Measurements from ENCODE around the gene SCUBE2. TPM values are rescaled to one million over a fixed set of nuclear protein-coding genes. Genes with fewer than 3 reads are reported as not detected.

Gene SCUBE2
- total and polyA plus RNA-seq, 3 donors from 2014 or later = 3.5 to 10.5 (median 5.0) TPM

DNA sequence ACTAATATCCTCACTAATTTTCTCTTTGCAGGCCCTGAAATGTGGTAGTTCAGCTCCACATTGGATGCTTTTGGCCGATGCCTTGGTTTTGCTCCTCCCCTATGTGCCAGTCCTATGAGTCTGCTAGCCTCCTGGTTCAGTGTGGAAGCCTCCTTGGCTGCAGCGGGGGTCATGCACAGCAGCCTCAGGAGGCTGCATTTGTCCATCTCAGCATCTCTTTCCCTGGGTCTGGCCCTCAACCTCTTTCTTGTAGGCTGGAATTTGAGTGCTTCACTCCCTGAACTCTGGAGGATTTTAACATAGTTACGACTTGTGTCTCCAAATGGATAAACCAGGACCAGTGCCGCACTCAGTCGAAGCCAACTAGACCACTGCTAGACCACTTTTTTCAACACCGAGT, 34.9 kb downstream of the SCUBE2 start:
- Histone ChIP-seq H3K9me3 (no peaks in the 10 kb centered on the region), H3K27ac (no peak overlapping the region), H3K4me3 (no peak overlapping the region), H3K4me1 (no peaks in the 10 kb centered on the region), H3K27me3 (no peaks in the 10 kb centered on the region), H3K36me3 (ENCODE audit: low read depth, missing control alignments) (no peaks in the 10 kb centered on the region)
- DNase-seq = no peak
- intact Hi-C loops (cut with DNase I; ENCODE audit: low total_unique reads) = no loop called here
- TF ChIP-seq, protein P1, sequence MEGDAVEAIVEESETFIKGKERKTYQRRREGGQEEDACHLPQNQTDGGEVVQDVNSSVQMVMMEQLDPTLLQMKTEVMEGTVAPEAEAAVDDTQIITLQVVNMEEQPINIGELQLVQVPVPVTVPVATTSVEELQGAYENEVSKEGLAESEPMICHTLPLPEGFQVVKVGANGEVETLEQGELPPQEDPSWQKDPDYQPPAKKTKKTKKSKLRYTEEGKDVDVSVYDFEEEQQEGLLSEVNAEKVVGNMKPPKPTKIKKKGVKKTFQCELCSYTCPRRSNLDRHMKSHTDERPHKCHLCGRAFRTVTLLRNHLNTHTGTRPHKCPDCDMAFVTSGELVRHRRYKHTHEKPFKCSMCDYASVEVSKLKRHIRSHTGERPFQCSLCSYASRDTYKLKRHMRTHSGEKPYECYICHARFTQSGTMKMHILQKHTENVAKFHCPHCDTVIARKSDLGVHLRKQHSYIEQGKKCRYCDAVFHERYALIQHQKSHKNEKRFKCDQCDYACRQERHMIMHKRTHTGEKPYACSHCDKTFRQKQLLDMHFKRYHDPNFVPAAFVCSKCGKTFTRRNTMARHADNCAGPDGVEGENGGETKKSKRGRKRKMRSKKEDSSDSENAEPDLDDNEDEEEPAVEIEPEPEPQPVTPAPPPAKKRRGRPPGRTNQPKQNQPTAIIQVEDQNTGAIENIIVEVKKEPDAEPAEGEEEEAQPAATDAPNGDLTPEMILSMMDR (IDR thresholded peaks at IDR 0.05) = no peak
- TF ChIP-seq POLR2A (IDR thresholded peaks at IDR 0.05) = no peak
- 77 to 83% methylated on average over 6 of the region's 6 CpGs for WGBS, 2 donors

DNA sequence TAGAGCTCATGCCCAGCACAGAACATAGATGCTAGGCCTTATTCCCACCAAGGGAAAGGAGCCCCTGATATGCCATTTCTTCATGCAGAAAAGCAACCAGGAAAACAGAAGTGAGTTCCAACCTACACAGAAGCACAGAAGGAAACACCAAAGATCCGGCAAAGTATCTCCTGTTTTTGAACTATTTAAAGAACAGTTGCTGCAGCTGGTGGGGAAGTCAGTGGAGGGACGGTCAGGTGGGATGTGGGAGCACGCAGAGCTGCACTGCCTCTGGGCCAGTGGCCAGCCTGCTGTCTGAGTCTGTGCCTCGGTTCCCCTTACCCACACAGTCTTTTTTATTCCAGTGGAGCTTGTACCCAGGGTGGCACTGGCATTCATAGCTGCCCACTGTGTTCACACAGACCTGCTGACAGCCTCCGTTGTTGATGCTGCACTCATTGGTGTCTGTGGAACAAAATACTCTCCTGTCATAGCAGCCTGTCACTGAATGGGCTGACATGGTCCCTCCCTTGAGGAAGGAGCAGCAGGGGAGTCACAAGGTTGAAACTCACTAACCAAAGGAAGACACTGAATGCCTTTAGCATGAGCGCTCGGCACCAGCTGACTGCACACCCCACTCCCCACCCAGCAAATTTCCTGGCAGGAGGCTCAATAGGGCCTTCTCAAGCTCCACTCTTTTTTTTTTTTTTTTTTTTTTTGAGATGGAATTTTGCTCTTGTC, 37.9 kb downstream of the SCUBE2 start:
- TF ChIP-seq, protein P1 (IDR thresholded peaks at IDR 0.05) = no peak
- no peak for TF ChIP-seq POLR2A (IDR thresholded peaks at IDR 0.05)

DNA sequence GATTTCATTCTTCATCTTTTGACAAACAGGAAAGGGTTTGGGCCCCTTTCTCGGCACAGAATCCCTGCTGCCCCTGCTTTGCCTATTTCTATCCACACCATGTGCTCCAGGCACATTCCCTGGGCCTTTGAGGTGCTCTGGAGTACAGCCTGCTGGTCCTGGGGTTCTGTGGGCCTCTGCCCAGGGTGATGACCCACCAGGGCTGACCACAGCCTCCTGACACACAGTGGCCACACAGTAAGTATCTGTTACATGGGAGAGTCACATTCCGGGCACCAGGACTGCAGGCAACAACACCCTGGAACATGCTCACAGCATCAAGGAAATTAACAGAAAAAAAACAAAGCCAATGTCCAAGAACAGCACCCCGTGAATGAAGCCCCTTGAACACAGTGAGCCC, 39.1 kb downstream of the SCUBE2 start:
- Histone ChIP-seq H3K9me3 (no peaks in the 10 kb centered on the region), H3K27me3 (no peaks in the 10 kb centered on the region), H3K27ac (no peak overlapping the region), H3K4me3 (no peak overlapping the region), H3K4me1 (peaks cover 3% of the 10 kb centered on the region), H3K36me3 (ENCODE audit: low read depth, missing control alignments) (no peaks in the 10 kb centered on the region)
- intact Hi-C loops (cut with DNase I; ENCODE audit: low total_unique reads) = no loop called here
- 93 to 94% methylated on average over 3 of the region's 3 CpGs for WGBS, 2 donors
- TF ChIP-seq, protein P1 (IDR thresholded peaks at IDR 0.05) = no peak
- no peak for TF ChIP-seq POLR2A (IDR thresholded peaks at IDR 0.05)
- DNase-seq = no peak

More for the DNA sequence above, 37.9 kb downstream of the SCUBE2 start:
- 76 to 83% methylated on average over 7 of the region's 7 CpGs for WGBS, 2 donors
- intact Hi-C loops (cut with DNase I; ENCODE audit: low total_unique reads) = no loop called here
- H3K9me3 ChIP-seq = no peaks in the 10 kb centered on the region
- no peaks in the 10 kb centered on the region for H3K27me3 ChIP-seq
- H3K27ac ChIP-seq = no peak overlapping the region
- H3K4me1 ChIP-seq = no peaks in the 10 kb centered on the region
- DNase-seq = no peak
- H3K4me3 ChIP-seq = no peak overlapping the region
- no peaks in the 10 kb centered on the region for H3K36me3 ChIP-seq (ENCODE audit: low read depth, missing control alignments)

DNA sequence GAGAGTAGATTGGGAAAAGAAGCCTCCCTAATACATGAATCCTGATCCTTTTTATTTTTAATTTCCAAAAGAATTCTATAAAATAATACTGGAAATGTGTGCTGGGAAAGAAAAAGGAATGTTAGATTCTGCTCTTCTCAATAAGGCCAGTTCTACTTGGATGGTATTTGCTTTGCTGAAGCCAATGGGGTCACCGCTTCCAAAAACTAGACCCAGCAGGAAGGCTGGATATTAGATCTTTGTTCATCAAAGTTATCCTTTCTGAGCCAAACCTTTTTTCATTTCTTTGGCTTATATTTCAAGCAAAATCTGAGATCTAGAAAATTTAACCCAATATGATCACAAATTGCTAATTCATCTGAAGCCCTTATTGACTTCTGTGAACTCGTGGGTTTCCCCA, 41.4 kb downstream of the SCUBE2 start:
- Histone ChIP-seq H3K27me3 (no peaks in the 10 kb centered on the region), H3K27ac (no peak overlapping the region)

More for the DNA sequence above, 41.4 kb downstream of the SCUBE2 start:
- intact Hi-C loops (cut with DNase I; ENCODE audit: low total_unique reads) = no loop called here
- Histone ChIP-seq H3K4me1 (peaks cover 4% of the 10 kb centered on the region), H3K36me3 (ENCODE audit: low read depth, missing control alignments) (no peaks in the 10 kb centered on the region), H3K4me3 (no peak overlapping the region), H3K9me3 (no peaks in the 10 kb centered on the region)
- no peak for DNase-seq
- 96 to 98% methylated on average over 2 of the region's 2 CpGs for WGBS, 2 donors
- no peak for TF ChIP-seq POLR2A (IDR thresholded peaks at IDR 0.05)
- TF ChIP-seq, protein P1 (IDR thresholded peaks at IDR 0.05) = no peak

All from testis (tissue), 3 donors.